Lung (tissue), 12 donors: ENCODE data around the gene DDA1. TPM values are rescaled to one million over a fixed set of nuclear protein-coding genes. Genes with fewer than 3 reads are reported as not detected.
"Not testable (repeated sequence)": the region's sequence is repeated elsewhere in the genome, so short reads cannot be mapped to it uniquely, and the experiment has no call there.

Experiments used
- ATAC-seq: fragments of 200-7000 bp; cut with Tn5 transposase; one replicate; pipeline ENCODE4 v1.9.1; 2020; ENCODE audit warnings: moderate number of reproducible peaks; ENCODE audit not compliant: insufficient read depth, low FRiP score
- DNase-seq, 3 donors: peaks; one replicate each; pipeline ENCODE4 v3.0.0-alpha.2; 2013 to 2017
- H3K27ac ChIP-seq, 2 donors: one replicate each; pipeline ENCODE4 v1.5.1; 2013; ENCODE audit warnings: mild to moderate bottlenecking in 2 of 2, moderate library complexity in 2 of 2, control low read depth in 1 of 2, inconsistent platforms in 1 of 2, low read depth in 1 of 2, low read length in 1 of 2
- H3K27me3 ChIP-seq, 3 donors: one replicate each; pipeline ENCODE4 v1.5.1; 2013; ENCODE audit warnings: low read length in 2 of 3; ENCODE audit not compliant: control insufficient read depth in 3 of 3, insufficient read depth in 3 of 3
- H3K36me3 ChIP-seq, 4 donors: one replicate each; pipeline ENCODE4 v1.5.1; 2013; ENCODE audit warnings: low read length in 4 of 4, mild to moderate bottlenecking in 1 of 4, moderate library complexity in 1 of 4; ENCODE audit not compliant: control insufficient read depth in 4 of 4, insufficient read depth in 4 of 4
- H3K4me1 ChIP-seq, 5 donors: one replicate each; pipeline ENCODE4 v1.5.1; 2013; ENCODE audit warnings: low read length in 5 of 5, mild to moderate bottlenecking in 2 of 5, moderate library complexity in 1 of 5; ENCODE audit not compliant: control insufficient read depth in 5 of 5, insufficient read depth in 5 of 5
- H3K4me3 ChIP-seq: one replicate; pipeline ENCODE4 v1.5.1; 2013; ENCODE audit warnings: mild to moderate bottlenecking, control low read depth, moderate library complexity
- H3K9ac ChIP-seq, 2 donors: one replicate each; pipeline ENCODE4 v1.5.1; 2013; ENCODE audit warnings: low read length in 2 of 2, control low read depth in 1 of 2; ENCODE audit not compliant: insufficient read depth in 1 of 2
- H3K9me3 ChIP-seq, 4 donors: one replicate each; pipeline ENCODE4 v1.5.1; 2013; ENCODE audit warnings: low read length in 3 of 4, mild to moderate bottlenecking in 1 of 4, moderate library complexity in 1 of 4; ENCODE audit not compliant: control insufficient read depth in 4 of 4, insufficient read depth in 3 of 4
- WGBS, 2 donors: extraction: QIAGEN DNeasy Blood & Tissue Kit; methylation state at CpG; one replicate each; pipeline ENCODE4 v1.1.7; 2013; 5-methylcytosine and 5-hydroxymethylcytosine counted together
- polyA plus RNA-seq, 2 donors: library from polyadenylated mRNA; stranded (reverse); fragments of 200-250 nt; gene quantifications; one replicate each; pipeline ENCODE4 v1.2.1, GENCODE V29; 2013
- total RNA-seq, 2 donors: library from RNA; depleted of rRNA in 1 of 2; stranded (reverse); fragments of >200 nt in 1 of 2; gene quantifications; one replicate each; pipeline ENCODE4 v1.2.1, GENCODE V29; 2014 to 2021
- TF ChIP-seq, protein P1 (sequence below): IDR thresholded peaks from 2 replicates; pipeline ENCODE4 v1.5.1; 2012; ENCODE audit warnings: mild to moderate bottlenecking; ENCODE audit errors: control extremely low read depth, extremely low read depth
- donor health status: control.
- donor health status: control.
- donor health status: Bipolar disorder and iron deficiency.
- donor health status: healthy.
- donor health status: DM: yes; HTN: yes; CAD: no.

DDA1 gene
- total and polyA plus RNA-seq, 4 donors: 16.1 to 66.5 (median 50.5) TPM

DNA sequence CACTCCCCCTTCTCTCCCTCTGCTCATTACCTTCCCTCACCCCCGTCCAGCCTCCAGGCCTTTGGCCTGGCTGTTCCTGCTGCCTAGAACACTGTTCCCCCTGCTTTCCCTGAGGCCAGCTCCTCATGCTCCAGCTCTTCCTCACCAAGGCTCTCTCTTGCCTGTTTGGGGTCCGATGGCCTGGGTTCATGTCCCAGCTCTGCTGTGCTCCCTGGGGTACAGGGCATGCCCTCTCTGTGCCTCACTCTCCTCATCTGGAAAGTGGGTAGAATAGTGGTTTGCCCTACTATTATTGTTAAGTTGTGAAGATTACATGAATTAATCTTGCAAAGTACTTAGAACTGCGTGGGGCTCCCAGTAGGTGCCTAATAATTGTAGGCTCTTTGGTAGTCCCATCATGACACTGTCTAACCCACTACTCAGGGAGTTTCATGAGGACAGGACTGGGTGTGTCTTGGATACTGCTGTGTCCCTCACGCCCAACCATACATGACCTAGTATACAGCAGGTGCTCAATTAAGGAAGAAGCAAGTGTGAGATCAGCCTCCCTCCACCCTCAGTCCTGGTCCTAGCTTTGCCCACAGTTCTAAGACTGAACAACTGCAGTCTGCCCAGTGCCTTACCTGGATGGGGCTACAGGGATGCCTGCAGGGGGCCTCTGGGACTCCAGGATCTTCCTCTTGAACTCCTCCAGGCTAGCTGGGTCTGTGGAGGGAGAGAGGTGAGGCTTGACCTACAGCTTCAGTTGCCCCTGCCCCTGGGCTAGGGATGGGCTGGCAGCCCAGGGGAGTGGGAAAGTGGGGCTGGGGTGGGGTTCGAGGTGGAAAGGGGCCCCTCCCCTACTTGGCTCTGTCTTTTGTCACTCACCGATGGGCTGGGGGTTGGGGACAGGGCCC is 50.8 kb downstream of the DDA1 start:
- Histone ChIP-seq H3K27ac (no peak overlapping the region), H3K9ac (no peak overlapping the region), H3K9me3 (peaks cover 0 to 2% (median 0%) of the 10 kb centered on the region in 4 donors), H3K4me3 (no peak overlapping the region), H3K4me1 (peaks cover 0 to 6% (median 0%) of the 10 kb centered on the region in 5 donors), H3K27me3 (no peaks in the 10 kb centered on the region), H3K36me3 (no peaks in the 10 kb centered on the region)
- TF ChIP-seq, protein P1, sequence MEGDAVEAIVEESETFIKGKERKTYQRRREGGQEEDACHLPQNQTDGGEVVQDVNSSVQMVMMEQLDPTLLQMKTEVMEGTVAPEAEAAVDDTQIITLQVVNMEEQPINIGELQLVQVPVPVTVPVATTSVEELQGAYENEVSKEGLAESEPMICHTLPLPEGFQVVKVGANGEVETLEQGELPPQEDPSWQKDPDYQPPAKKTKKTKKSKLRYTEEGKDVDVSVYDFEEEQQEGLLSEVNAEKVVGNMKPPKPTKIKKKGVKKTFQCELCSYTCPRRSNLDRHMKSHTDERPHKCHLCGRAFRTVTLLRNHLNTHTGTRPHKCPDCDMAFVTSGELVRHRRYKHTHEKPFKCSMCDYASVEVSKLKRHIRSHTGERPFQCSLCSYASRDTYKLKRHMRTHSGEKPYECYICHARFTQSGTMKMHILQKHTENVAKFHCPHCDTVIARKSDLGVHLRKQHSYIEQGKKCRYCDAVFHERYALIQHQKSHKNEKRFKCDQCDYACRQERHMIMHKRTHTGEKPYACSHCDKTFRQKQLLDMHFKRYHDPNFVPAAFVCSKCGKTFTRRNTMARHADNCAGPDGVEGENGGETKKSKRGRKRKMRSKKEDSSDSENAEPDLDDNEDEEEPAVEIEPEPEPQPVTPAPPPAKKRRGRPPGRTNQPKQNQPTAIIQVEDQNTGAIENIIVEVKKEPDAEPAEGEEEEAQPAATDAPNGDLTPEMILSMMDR: no peak
- DNase-seq: no peak
- no peak for ATAC-seq
- WGBS, 2 donors: 89 to 91% methylated on average over 6 of the region's 6 CpGs

DNA sequence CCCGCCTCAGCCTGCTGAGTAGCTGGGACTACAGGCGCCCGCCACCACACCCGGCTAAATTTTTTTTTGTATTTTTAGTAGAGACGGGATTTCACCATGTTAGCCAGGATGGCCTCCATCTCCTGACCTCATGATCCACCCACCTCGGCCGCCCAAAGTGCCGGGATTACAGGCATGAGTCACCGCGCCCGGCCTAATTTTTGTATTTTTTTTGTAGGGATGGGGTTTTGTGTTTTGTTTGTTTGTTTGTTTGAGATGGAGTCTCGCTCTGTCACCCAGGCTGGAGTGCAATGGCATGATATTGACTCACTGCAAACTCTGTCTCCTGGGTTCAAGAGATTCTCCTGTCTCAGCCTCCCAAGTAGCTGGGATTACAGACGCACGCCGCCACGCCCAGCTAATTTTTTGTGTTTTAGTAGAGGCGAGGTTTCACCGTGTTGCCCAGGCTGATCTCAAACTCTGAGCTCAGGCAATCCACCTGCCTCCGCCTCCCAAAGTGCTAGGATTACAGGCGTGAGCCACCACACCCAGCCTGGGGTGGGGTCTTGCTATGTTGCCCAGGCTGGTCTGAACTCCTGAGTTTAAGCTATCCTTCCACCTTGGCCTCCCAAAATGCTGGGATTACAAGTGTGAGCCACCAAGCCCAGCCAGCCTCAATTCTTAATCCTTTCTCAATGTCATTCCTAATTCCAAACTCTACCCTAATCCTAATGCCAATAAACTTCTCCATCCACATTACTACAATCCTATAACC is 54.7 kb downstream of the DDA1 start:
- H3K9me3 ChIP-seq, H3K4me3 ChIP-seq, DNase-seq, H3K4me1 ChIP-seq, H3K36me3 ChIP-seq, H3K9ac ChIP-seq, H3K27ac ChIP-seq, ATAC-seq, H3K27me3 ChIP-seq: not testable (repeated sequence)
- WGBS, 2 donors: 88 to 97% methylated on average over 20 of the region's 20 CpGs

DNA sequence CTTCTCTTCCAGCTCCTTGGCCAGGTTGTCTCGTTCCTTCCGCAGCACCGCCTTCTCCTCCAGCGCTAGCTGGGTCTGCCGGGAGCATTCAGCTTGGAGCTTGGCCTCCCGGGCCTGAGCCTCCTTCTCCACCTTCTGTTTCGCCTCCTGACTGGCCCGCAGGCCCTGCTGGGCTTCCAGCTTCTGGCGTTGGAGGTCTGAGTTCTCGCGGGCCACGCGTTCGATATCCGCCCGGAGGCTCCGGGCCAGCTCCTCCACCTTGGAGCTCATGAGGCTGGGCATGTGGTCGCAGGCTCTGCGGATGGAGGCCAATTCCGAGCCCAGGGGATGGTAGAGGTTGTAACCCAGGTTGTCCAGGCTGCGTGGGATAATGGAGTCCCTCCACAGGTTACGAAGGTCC is 56.0 kb downstream of the DDA1 start:
- Histone ChIP-seq H3K4me3 (no peak overlapping the region), H3K27me3 (no peaks in the 10 kb centered on the region), H3K4me1 (no peaks in the 10 kb centered on the region), H3K27ac (no peak overlapping the region), H3K9ac (no peak overlapping the region), H3K36me3 (no peaks in the 10 kb centered on the region), H3K9me3 (peaks cover 0 to 2% (median 0%) of the 10 kb centered on the region in 4 donors)
- no peak for ATAC-seq
- TF ChIP-seq, protein P1: no peak
- 96 to 99% methylated on average over 22 of the region's 22 CpGs for WGBS, 2 donors
- no peak for DNase-seq

DNA sequence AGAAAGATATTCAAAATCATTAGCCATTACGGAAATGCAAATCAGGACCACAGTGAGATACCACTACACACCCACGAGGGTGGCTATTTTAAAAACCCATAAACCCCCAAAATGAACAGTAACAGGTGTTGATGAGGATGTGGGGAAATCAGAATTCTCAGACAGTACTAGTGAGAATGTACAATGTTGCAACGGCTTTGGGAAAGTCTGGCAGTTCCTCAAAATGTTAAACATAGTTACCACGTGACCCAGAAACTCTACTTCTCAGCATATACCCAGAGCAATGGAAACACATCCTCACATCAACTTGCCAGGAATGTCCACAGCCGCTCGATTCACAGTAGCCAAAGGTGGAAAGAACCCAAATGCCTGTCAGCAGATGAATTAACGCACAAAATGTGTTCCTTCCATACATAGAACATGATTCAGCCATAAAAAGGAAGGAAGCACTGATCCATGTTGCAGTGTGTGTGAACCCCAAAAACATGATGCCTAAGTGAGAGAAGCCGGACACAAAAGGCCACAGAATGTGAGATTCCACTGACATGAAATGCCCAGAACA is 60.7 kb downstream of the DDA1 start:
- no peak overlapping the region for H3K27ac ChIP-seq
- H3K9ac ChIP-seq: no peak overlapping the region
- WGBS, 2 donors: 18 to 41% methylated on average over 8 of the region's 8 CpGs
- TF ChIP-seq, protein P1: no peak
- no peaks in the 10 kb centered on the region for H3K36me3 ChIP-seq
- H3K4me1 ChIP-seq: no peaks in the 10 kb centered on the region
- DNase-seq: peak; percentile 21 to 80 (median 71)
- H3K27me3 ChIP-seq: no peaks in the 10 kb centered on the region
- no peak overlapping the region for H3K4me3 ChIP-seq
- peaks cover 0 to under 1% (median 0%) of the 10 kb centered on the region in 4 donors for H3K9me3 ChIP-seq
- no peak for ATAC-seq
